Stimulated activated CD8-positive, alpha-beta memory T cell treated with anti-CD3 and anti-CD28 coated beads, Interleukin-4, amount 100 ng/mL, for 48 hours (primary cell): Measurements from ENCODE around the gene GRHPR.
"Not testable (repeated sequence)": the region's sequence is repeated elsewhere in the genome, so short reads cannot be mapped to it uniquely, and the experiment has no call there.

Experiments
- DNase-seq: peaks from one replicate; pipeline ENCODE4 v3.0.0-alpha.2; 2020

GRHPR gene

DNA sequence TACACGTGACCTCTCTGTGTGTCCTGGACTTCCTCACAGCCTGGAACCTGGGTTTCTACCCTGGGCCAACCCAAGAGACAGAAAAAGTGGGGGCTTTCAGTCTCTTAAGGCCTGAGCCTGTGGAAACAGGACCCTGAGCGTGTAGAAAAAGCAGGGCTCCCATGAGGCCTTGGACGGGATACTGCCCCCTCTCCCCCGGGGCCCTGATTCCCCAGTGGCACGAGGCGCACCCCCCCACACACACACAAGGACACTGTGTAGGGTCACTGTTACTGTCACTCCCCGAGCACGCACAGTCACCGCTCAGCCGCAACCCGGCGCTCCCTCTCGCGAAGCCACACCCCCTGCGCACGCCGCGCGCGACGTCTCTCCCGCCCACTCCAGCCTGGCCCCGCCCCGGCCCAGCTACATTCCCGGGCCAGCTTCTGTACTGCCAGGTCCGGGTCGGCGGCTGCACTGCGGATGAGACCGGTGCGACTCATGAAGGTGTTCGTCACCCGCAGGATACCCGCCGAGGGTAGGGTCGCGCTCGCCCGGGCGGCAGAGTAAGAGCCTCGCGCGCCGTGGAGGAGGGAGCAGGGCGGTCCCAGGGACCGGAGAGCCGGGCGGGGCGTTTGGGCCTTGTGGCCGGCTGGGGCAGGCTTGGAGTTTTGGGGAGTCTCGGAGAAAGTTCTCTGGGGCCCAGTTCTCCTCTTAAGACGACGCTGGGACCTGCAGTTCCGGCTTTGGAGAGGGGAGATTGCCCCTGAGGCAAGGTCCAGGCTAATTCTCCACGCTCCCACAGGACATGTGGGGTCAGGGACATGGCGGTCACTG, at the start of gene GRHPR:
GRHPR (plus strand) TSS at position 408 of the 816 bp plus-strand sequence; CDS start at position 463, 55 bp downstream.
- DNase-seq = peak; percentile 95

GRCh38 chr9:37372839-37373238, 49.7 kb upstream of the GRHPR start:
- no peak for DNase-seq

- no peak for DNase-seq
These were observed 48.9 kb upstream of the GRHPR start for GRCh38 chr9:37373621-37374020.

GRCh38 chr9:37374892-37375291, 47.6 kb upstream of the GRHPR start:
- DNase-seq = no peak

- DNase-seq = no peak
These were observed 44.5 kb upstream of the GRHPR start for GRCh38 chr9:37377688-37378612.

DNA sequence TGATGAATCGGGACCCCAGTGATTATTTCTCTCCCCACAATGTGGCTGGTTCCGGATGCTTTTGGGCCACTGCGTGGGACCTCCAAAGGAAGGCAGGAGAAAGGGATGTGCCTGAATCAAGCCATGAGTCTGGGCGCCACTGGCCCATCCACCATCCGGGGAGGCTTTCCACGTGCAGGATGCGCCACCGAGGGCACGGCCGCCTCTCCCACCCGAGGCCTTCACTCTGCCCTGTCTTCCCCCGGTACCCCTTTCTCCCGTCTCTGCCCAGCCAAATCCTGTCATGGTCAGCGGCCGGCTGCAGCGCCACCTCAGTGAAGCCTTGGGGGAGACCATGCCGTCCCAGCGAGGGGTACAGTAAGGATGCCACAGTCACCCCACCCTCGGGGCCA, 43.9 kb upstream of the GRHPR start:
- DNase-seq = no peak

- no peak for DNase-seq
These were observed 42.7 kb upstream of the GRHPR start for GRCh38 chr9:37379835-37380234.

DNA sequence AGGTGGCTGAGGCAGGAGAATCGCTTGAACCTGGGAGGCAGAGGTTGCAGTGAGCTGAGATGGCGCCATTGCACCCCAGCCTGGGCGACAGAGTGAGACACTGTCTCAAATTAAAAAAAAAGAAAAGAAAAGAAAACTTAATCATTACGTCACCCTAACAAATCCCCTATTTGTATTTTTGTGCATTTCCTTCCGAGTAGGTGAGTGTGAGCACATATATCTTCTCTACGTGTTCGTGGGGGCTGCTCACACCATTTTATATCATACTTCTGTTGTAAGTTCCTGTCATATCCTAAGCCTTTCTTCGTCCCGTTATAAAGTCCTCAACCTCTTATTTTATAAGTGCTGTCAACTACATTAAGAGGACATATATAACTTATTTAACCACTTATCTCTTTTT, 41.9 kb upstream of the GRHPR start:
- no peak for DNase-seq

DNA sequence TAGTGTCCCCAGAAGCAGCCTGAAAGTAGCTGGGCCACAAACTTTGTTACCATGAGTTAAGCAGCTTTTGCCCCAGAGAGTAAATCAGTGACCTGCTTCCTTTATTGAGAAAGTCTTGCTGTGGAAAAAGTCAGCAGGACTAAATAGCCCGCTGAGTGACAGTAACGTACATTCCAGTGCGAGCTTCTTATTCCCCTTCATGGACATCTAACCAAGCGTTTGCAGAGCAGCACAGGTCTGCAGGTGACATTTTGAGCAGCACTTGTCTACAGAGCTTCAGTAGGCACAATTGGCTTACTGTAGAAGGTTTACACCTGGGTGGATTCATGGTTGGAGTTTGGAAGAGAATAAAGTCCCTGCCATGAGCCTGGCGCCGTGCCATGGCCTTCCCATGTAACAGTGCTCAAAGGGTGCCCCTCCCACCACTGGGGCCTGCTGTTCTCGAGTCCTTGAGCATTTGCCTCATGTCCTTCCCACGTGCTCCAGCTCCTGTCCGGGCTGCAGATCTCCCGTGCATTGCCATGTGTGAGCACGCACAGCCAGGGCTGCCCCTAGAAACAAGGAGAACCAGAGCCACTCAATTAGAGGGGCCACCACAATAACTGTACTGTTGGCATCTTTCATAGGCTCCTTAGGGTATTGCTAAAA, 41.3 kb upstream of the GRHPR start:
- DNase-seq = no peak

GRCh38 chr9:37382161-37382981, 40.1 kb upstream of the GRHPR start:
- no peak for DNase-seq

- DNase-seq = no peak
These were observed 39.5 kb upstream of the GRHPR start for GRCh38 chr9:37382982-37383357.

DNA sequence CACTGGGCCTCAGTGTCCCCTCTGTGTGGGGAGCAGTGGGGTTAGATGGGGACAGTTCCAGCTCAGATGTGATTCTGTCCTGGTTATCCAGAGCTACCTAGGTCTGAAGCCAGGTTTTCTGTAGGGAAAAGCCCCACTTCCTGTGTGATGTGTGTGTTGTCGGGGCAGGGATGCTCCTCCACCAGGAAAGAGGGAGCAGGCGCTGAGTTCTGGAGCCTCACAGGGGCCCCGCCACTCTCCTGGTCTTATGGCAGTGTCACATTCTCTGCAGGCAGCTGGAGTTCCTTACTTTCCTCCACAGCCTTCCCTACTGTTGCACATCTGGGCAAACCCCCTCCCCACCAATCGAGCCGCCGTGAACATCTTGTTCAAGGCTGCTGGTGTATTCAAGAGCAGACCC, 39.1 kb upstream of the GRHPR start:
- no peak for DNase-seq

- no peak for DNase-seq
These were observed 38.4 kb upstream of the GRHPR start for GRCh38 chr9:37383876-37384746.

GRCh38 chr9:37385286-37385685, 37.2 kb upstream of the GRHPR start:
- no peak for DNase-seq

- DNase-seq = no peak
These were observed 35.5 kb upstream of the GRHPR start for GRCh38 chr9:37386988-37387387.

- DNase-seq = peak; percentile 51
These were observed 31.7 kb upstream of the GRHPR start for GRCh38 chr9:37390759-37391158.

GRCh38 chr9:37392272-37392671, 30.2 kb upstream of the GRHPR start:
- DNase-seq = no peak

- DNase-seq = no peak
These were observed 27.3 kb upstream of the GRHPR start for GRCh38 chr9:37395229-37395628.

DNA sequence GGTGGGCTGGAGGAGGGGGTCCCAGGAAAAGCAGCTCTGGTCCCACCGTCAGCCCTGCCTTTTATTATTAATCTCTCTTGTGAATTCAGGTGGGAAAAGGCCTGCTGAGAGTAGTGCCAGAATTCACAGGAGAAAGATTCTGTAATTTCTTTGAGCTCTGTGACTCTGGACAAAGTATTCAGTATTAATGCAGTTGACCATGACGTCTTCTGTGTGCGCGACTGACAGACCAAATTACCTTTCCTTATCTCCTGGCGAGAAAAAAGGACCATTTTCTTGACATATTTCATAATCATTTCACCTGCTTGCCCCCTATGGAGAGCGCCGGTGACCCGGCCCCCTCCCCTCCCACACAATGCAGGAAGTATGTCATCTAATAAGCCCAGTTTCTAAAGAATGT, 26.8 kb upstream of the GRHPR start:
- no peak for DNase-seq

GRCh38 chr9:37397948-37398347, 24.5 kb upstream of the GRHPR start:
- not testable (repeated sequence) for DNase-seq

DNA sequence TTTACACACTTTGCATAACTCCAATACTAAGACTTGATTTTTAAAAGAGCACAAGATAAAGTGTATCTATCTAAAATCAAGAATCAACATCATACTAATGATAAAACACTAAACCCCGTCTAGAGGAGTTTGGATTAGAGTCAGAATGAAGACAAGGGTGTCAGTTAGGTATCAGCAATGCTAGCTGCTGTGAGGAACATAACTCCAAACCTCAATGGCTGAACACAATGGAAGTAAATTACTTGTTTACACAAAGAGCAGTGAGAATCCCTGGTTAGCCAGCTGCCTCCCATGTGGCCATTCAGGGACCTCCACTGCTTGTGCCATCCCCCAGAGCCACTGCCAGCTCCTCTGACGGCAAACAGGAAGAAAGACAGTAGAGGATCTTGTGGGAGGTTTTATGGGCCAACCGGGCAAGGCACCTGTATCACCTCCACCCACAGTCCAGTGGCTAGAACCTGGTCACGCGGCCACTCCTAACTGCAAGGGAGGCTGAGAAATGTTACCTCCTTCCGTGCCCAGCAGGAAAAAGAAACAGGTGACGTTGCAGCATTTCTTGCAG, 24.0 kb upstream of the GRHPR start:
- DNase-seq = no peak
